ENCODE measurements around the gene ADAMTSL5.

DNA sequence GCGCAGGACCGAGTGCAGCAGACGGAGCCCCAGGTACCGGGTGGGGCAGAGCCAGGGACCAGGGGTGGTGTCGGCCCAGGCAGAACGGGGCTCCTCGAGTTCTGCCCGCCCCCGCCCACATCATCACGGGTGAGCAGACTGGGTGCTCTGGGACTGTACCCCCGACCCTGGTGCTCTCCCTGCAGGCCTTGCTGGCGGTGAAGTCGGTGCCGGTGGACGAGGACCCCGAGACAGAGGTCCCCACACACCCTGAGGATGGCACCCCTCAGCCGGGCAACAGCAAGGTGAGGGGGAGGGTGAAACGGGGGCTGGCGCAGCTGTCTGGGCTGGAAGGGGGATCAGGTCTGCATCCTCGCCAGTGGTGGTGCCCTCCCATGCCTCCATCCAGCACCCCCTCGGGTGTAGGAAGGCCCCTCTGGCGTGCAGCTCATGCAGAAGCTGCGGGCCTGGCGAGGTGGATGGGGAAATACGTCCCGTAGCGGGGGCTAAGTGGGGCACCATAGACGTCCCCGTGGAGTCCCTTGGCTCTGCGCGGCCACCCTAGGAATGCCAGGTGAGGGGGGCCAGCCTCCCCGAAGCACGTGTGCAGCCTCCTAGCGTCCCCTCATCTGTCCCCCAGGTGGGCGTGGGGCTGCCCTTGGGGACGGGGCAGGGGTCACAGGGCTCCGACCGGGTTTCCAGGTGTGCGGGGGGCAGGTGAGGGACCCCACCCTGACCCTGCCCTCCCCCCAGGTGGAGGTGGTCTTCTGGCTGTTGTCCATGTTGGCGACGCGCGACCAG, 56.5 kb downstream of the ADAMTSL5 start:
- TF ChIP-seq, protein P1, sequence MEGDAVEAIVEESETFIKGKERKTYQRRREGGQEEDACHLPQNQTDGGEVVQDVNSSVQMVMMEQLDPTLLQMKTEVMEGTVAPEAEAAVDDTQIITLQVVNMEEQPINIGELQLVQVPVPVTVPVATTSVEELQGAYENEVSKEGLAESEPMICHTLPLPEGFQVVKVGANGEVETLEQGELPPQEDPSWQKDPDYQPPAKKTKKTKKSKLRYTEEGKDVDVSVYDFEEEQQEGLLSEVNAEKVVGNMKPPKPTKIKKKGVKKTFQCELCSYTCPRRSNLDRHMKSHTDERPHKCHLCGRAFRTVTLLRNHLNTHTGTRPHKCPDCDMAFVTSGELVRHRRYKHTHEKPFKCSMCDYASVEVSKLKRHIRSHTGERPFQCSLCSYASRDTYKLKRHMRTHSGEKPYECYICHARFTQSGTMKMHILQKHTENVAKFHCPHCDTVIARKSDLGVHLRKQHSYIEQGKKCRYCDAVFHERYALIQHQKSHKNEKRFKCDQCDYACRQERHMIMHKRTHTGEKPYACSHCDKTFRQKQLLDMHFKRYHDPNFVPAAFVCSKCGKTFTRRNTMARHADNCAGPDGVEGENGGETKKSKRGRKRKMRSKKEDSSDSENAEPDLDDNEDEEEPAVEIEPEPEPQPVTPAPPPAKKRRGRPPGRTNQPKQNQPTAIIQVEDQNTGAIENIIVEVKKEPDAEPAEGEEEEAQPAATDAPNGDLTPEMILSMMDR (conservative IDR thresholded peaks at IDR 0.05; ENCODE audit: low read length) = no peak
- TF ChIP-seq EZH2phosphoT487 (IDR thresholded peaks at IDR 0.05; ENCODE audit: borderline replicate concordance, low read depth, low read length) = no peak
